ENCODE data around the gene CRIP3.

- TF ChIP-seq CTCF (IDR thresholded peaks at IDR 0.05) (no peak), GABPB1 (CRISPR knock-in tag; IDR thresholded peaks at IDR 0.05) (no peak), NR3C1 (CRISPR knock-in tag; conservative IDR thresholded peaks at IDR 0.05; ENCODE audit: low read depth) (no peak), ATF3 (CRISPR knock-in tag; conservative IDR thresholded peaks at IDR 0.05) (no peak), CREB1 (CRISPR knock-in tag; IDR thresholded peaks at IDR 0.05) (no peak)
These were observed 51.8 kb downstream of the CRIP3 start for GRCh38 chr6:43256670-43257366.

Measured in WTC11 (cell line).